IPS-18a (cell line): Measurements from ENCODE around the gene IL11RA.
"Not testable (repeated sequence)": the region's sequence is repeated elsewhere in the genome, so short reads cannot be mapped to it uniquely, and the experiment has no call there.

Experiments used
- H3K27ac ChIP-seq: one replicate; pipeline ENCODE4 v1.5.1; 2013; ENCODE audit warnings: low read length
- H3K27me3 ChIP-seq: one replicate; pipeline ENCODE4 v1.6.1; 2013; ENCODE audit warnings: mild to moderate bottlenecking, low read length; ENCODE audit not compliant: control insufficient read depth, insufficient read depth
- H3K36me3 ChIP-seq: one replicate; pipeline ENCODE4 v1.6.1; 2013; ENCODE audit warnings: low read depth, low read length; ENCODE audit not compliant: control insufficient read depth
- H3K4me1 ChIP-seq: one replicate; pipeline ENCODE4 v1.6.1; 2013; ENCODE audit warnings: low read depth, low read length; ENCODE audit not compliant: control insufficient read depth
- H3K4me3 ChIP-seq: one replicate; pipeline ENCODE4 v1.5.1; 2013; ENCODE audit warnings: low read length
- H3K9ac ChIP-seq: one replicate; pipeline ENCODE4 v1.6.1; 2013; ENCODE audit warnings: mild to moderate bottlenecking, low read length, moderate library complexity
- H3K9me3 ChIP-seq: one replicate; pipeline ENCODE4 v1.6.1; 2013; ENCODE audit warnings: low read depth, low read length; ENCODE audit not compliant: control insufficient read depth

The IL11RA gene

DNA sequence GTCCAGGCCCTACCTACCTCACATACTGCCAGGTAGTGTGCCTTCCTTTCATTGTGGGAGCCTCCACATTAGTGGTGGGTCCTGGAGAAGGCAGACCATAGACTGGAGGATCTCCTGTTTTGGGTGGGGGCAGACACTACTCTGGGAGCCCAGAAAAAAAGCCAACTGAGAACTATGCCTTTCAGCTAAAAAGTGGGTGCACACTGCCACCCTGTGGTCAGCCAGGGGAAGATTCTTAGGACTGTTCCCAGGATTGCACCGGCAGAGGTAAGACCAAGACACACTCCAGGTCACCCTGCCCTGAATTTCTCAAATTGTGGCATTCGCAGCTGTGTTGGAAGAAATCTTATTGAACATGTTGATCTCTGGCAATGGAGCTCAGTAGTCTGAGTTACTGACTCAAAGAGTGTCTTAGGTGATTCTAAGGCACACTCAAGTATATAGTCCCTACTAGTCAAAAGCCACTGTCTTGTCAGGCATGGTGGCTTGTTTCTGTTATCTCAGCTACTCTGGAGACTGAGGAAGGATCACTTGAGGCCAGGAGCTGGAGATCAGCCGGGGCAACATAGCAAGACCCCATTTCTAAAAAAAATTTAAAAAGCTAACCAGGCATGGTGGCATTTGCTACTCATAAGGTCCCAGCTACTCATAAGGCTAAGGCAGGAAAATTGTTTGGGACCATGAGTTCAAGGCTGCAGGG lies 18.0 kb upstream of the IL11RA start:
- peaks cover 5% of the 10 kb centered on the region for H3K4me1 ChIP-seq
- peaks cover 5% of the 10 kb centered on the region for H3K36me3 ChIP-seq
- H3K9ac ChIP-seq, result no peak overlapping the region

DNA sequence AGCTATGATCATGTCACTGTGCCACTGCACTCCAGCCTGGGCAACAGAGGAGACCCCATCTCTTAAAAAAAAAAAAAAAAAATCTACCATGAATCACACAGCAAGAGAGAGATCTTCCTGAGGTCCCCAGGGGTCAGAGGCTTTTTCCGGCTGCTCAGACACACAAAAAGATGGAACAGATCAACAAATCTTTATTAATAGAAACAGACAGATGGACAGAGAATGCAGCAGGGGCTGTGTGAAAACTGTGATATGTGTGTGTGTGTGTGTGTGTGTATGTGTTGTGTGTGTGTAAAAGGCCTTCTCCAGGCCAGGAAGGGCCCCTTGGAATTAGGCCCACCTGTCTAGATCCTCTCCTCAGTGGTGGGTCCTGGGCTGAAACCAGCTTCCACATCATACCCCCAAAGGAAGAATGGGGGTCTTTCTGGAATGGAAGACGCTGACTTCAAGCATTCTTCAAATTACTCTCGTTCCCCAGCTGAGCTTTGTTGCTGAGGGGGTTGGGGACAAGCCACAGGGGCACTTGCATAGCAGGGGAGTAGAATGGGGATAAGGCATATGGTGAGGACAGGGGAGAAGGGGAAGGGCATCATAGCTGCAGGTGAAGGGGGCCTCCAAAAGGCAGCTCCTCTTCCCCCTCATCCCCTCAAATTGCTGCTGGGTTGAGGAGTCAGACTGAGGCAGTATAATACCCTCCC lies 17.3 kb upstream of the IL11RA start:
- Histone ChIP-seq H3K36me3 (peaks cover 5% of the 10 kb centered on the region), H3K27me3 (peaks cover 27% of the 10 kb centered on the region), H3K4me3 (no peak overlapping the region), H3K9ac (no peak overlapping the region), H3K9me3 (no peaks in the 10 kb centered on the region), H3K27ac (no peak overlapping the region), H3K4me1 (peaks cover 5% of the 10 kb centered on the region)

More for the DNA sequence above, 18.0 kb upstream of the IL11RA start:
- H3K27me3 ChIP-seq, result peaks cover 34% of the 10 kb centered on the region
- no peak overlapping the region for H3K4me3 ChIP-seq
- H3K9me3 ChIP-seq, result no peaks in the 10 kb centered on the region
- H3K27ac ChIP-seq, result no peak overlapping the region

DNA sequence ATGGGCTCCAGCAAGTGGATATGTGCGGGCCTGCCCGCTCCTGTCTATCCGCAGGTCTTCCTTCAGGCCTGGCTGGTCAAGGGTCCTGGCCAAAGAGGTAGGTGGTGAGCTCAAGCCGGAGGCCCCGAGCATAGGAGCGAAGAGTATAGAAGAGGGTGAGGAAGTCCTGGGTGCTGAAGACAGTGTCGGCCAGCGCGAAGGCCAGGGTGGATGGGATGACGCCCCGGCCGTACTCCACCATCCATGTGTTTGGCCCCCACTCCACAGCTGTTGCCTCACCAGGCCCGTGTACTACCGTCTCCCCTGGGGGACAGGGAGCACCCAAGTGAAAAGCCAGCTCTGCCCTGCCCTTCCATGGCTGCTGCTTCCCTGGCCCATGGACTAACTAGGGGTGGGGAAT lies 16.4 kb upstream of the IL11RA start:
- Histone ChIP-seq H3K4me1 (peaks cover 5% of the 10 kb centered on the region), H3K9ac (no peak overlapping the region), H3K27me3 (peaks cover 18% of the 10 kb centered on the region), H3K36me3 (peaks cover 5% of the 10 kb centered on the region), H3K9me3 (no peaks in the 10 kb centered on the region), H3K27ac (no peak overlapping the region), H3K4me3 (no peak overlapping the region)

DNA sequence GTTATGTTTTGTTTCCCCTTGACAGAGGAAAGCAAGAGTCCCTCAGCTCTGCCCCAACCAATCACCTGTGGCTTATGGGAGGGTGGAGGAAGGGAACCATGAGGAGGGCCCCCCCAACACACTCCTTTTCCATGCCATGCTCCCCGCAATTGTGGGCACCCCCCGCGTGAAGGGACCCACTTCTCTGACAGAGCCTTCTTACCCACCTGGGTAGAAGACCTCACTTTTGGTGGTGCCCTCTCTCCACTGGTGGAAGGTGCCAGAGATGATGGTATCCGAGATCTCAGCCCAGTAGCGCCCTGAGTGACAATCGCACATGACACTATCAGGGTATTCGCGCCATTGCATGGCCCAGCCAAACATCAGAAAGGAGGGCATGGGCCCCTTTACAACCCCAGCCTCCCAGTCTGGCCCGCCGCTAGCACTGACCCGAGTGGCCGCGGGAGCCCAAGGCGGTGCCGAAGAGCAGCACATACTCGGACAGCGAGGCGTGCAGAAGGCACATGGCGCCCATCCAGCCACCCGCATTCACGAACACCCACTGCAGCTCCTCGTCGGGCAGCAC lies 15.1 kb upstream of the IL11RA start:
- peak overlapping the region; percentile 76 for H3K9ac ChIP-seq
- H3K4me1 ChIP-seq, result peaks cover 5% of the 10 kb centered on the region
- no peak overlapping the region for H3K27ac ChIP-seq
- H3K36me3 ChIP-seq, result peaks cover 5% of the 10 kb centered on the region
- peaks cover 5% of the 10 kb centered on the region for H3K27me3 ChIP-seq
- H3K4me3 ChIP-seq, result peak overlapping the region; percentile 81
- H3K9me3 ChIP-seq, result no peaks in the 10 kb centered on the region

DNA sequence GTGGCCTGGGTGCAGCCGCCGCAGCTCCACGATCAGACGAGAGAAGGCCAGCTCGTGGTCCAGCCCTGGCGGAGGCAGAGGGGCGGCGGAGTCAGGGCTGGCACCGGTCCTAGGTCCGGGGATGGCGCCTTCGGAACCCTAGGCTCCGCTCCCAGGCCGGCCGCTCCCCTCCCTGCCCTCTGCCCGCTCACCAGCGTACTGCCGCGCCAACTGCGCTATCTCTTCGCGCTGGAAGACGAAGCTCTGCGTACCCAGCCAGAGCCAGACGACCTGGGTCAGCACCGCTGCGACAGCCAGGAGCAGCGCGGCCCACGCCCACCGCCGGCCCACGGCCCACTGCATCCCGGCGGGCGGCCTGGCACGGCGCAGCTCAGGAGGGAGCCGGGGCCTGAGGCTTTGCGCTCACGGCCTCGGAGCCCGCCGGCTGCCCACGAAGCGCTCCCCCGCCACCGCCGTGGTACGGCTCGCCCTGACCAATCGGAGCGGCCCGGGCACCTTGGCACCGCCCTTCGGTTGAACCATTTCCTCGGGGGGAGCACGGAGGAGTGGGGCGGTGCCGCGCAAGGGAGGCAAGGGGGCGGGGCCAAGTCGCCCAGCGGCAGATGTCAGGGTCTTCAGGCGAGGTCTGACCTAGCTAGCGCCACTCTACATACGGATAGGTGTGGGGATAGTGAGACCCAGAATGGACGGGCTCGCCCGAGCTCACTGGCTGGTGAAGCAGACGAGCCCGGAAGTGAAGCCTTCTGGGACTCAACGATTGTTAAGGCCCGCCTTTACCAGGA lies 14.4 kb upstream of the IL11RA start, which contains the start of gene SIGMAR1:
SIGMAR1 (minus strand) TSS at position 432 of the 782 bp plus-strand sequence; CDS start at position 342, 90 bp downstream.
- Histone ChIP-seq H3K36me3 (peaks cover 5% of the 10 kb centered on the region), H3K9me3 (no peaks in the 10 kb centered on the region), H3K4me1 (peaks cover 5% of the 10 kb centered on the region), H3K27me3 (peaks cover 4% of the 10 kb centered on the region), H3K27ac (no peak within 1 kb of the TSS), H3K9ac (peak within 1 kb of the TSS; percentile 76), H3K4me3 (peak within 1 kb of the TSS; percentile 81)

DNA sequence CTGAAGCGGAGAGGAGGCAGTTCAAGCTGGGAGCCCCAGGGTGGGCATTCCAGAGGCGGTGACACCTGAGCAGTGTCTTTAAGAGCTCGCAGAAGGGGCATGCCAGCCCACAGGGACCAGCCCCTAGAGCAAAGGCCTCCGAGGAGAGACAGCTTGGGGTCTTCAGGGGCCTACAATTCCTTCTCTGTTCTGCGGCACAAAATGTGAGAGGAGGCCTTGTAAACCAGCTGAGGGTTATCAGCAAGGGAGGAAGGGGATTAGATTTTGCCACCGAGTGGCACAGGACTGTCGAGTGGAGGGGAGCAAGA lies 13.9 kb upstream of the IL11RA start:
- Histone ChIP-seq H3K36me3 (peaks cover 5% of the 10 kb centered on the region), H3K9ac (no peak overlapping the region), H3K4me3 (peak overlapping the region; percentile 81), H3K27me3 (peaks cover 4% of the 10 kb centered on the region), H3K4me1 (peaks cover 5% of the 10 kb centered on the region), H3K27ac (no peak overlapping the region), H3K9me3 (no peaks in the 10 kb centered on the region)

DNA sequence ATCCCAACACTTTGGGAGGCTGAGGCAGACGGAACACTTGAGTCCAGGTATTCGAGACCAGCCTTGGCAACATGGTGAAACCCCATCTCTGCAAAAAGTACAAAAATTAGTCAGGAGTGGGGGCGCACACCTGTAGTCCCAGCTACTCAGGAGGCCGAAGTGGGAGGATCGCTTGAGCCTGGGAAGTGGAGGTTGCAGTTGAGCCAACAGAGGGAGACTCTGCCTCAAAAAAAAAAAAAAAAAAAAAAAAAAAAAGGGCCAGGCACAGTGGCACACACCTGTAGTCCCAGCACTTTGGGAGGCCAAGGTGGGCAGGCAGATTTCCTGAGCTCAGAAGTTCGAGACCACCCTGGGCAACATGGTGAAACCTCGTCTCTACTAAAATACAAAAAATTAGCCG lies 12.7 kb upstream of the IL11RA start:
- H3K36me3 ChIP-seq, H3K9me3 ChIP-seq, H3K9ac ChIP-seq, H3K4me3 ChIP-seq, H3K27me3 ChIP-seq, H3K4me1 ChIP-seq, H3K27ac ChIP-seq: not testable (repeated sequence)

DNA sequence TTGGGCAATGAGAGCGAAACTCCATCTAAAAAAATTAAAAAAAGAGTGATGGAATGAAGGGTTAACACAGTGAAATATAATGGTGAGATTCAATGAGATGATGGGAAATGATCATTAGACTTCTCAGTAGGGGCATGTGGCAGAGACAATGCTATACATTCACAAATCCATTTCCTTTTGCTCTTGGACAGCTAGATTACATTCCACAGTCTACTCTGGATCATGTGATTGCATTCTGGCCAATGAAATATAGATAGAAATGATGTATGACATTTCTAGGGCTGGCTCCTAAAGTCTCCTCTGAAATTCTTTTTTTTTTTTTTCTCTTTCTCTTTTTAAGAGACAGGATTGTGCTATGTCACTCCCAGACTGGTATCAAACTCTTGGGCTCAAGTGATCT lies 9.3 kb upstream of the IL11RA start:
- no peak overlapping the region for H3K27ac ChIP-seq
- H3K36me3 ChIP-seq, result no peaks in the 10 kb centered on the region
- no peaks in the 10 kb centered on the region for H3K9me3 ChIP-seq
- no peaks in the 10 kb centered on the region for H3K27me3 ChIP-seq
- peaks cover 15% of the 10 kb centered on the region for H3K4me1 ChIP-seq
- no peak overlapping the region for H3K9ac ChIP-seq
- H3K4me3 ChIP-seq, result no peak overlapping the region

DNA sequence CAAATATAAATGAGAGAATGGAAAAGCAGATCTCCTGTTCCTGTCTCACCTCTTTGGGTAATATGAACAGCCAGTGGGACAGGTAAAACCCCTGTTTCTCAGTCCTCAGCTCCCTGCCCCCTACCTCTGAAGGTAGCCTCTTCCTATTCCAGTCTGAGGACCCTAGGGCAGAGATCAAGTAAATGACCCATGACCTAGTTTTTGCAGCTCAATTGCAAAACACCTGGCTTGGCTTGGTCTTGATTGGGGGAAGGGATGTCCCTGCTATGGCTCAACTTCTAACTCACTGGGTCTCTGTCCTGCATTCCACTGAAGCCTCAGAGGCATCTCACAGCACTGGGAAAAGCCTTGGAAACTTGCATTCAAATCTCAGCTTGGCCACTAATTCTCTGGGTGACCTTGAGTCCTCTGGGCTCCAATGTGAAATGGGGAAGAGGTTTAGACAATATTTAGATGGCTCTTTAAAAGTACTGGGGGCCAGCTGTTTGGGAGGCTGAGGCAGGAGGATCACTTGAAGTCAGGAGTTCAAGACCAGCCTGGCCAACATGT lies 7.1 kb upstream of the IL11RA start:
- Histone ChIP-seq H3K36me3 (peaks cover 16% of the 10 kb centered on the region), H3K4me3 (no peak overlapping the region), H3K27ac (no peak overlapping the region), H3K9ac (no peak overlapping the region), H3K9me3 (no peaks in the 10 kb centered on the region), H3K27me3 (no peaks in the 10 kb centered on the region), H3K4me1 (peaks cover 10% of the 10 kb centered on the region)

DNA sequence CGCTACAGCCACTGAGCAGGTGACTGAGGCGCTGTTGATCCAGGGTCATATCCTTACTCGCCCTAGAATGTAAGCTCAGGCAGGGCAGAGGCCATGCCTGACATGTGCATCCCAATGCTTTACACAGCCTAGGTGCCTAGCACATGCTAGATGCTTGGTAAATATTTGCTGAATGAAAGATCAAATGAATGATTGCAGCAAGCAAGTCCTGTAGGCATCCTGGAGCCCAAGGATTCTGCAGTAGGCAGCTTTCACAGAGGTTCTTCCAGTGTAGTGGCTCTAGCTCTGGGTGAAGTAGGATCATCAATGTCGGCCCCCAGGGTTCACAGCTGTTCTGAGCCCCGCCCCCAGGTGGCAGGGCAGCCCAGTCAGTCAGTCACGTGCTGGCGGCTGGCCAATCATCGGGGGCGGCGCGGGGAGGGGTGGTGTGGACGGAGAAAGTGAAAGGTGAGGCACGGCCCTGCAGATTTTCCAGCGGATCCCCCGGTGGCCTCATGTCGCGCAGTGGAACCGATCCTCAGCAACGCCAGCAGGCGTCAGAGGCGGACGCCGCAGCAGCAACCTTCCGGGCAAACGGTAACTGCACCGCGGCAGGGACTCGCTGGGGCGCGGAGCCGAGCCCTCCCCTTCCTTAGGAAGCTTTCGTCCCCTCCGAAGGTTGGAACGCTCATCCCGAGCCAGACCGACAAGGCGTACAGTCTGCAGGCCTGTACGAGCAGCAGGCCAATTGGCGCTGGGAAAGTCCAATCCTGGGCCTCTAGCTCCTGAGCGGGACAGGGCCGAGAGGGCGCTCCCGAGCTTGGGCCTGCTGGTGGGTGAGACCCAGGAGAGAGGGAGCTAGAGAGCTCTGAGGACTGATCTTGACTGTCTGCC lies 5.5 kb upstream of the IL11RA start, which contains the start of gene GALT:
GALT (plus strand) TSS at position 465 of the 873 bp plus-strand sequence; CDS start at position 495, 30 bp downstream.
- Histone ChIP-seq H3K9ac (peak within 1 kb of the TSS; percentile 73), H3K9me3 (no peaks in the 10 kb centered on the region), H3K27me3 (no peaks in the 10 kb centered on the region), H3K4me3 (peak within 1 kb of the TSS; percentile 79), H3K36me3 (peaks cover 16% of the 10 kb centered on the region), H3K27ac (peak within 1 kb of the TSS; percentile 4), H3K4me1 (peaks cover 11% of the 10 kb centered on the region)
